Effector memory CD8-positive, alpha-beta T cell (primary cell): ENCODE data around the gene LACTBL1.
"Not testable (repeated sequence)": the region's sequence is repeated elsewhere in the genome, so short reads cannot be mapped to it uniquely, and the experiment has no call there.

Source experiments
- ATAC-seq: fragments of 150-1000 bp; cut with Tn5 transposase; replicated peaks from 2 replicates; pipeline ENCODE4 v1.10.0; 2021; ENCODE audit warnings: mild to moderate bottlenecking, moderate library complexity
- DNase-seq, 3 experiments: peaks; one replicate each; pipeline ENCODE4 v3.0.0; 2021
- H3K27ac Mint-ChIP-seq, 2 donors: one replicate each; pipeline ENCODE4 v1.8.0; 2022; ENCODE audit warnings: mild to moderate bottlenecking in 2 of 2, mixed read lengths in 2 of 2, moderate library complexity in 2 of 2
- H3K27me3 Mint-ChIP-seq, 2 donors: one replicate each; pipeline ENCODE4 v1.8.0; 2022; ENCODE audit warnings: mixed read lengths in 2 of 2
- H3K36me3 Mint-ChIP-seq: one replicate; pipeline ENCODE4 v1.8.0; 2022; ENCODE audit warnings: mild to moderate bottlenecking, moderate library complexity, mixed read lengths; ENCODE audit not compliant: insufficient read depth
- H3K4me1 Mint-ChIP-seq, 2 donors: one replicate each; pipeline ENCODE4 v1.8.0; 2022; ENCODE audit warnings: low read depth in 2 of 2, mixed read lengths in 2 of 2
- H3K4me3 Mint-ChIP-seq, 2 donors: one replicate each; pipeline ENCODE4 v1.8.0; 2022; ENCODE audit warnings: mild to moderate bottlenecking in 2 of 2, mixed read lengths in 2 of 2, moderate library complexity in 2 of 2
- H3K9me3 Mint-ChIP-seq, 2 donors: one replicate each; pipeline ENCODE4 v1.8.0; 2022; ENCODE audit warnings: mixed read lengths in 2 of 2

The LACTBL1 gene

DNA sequence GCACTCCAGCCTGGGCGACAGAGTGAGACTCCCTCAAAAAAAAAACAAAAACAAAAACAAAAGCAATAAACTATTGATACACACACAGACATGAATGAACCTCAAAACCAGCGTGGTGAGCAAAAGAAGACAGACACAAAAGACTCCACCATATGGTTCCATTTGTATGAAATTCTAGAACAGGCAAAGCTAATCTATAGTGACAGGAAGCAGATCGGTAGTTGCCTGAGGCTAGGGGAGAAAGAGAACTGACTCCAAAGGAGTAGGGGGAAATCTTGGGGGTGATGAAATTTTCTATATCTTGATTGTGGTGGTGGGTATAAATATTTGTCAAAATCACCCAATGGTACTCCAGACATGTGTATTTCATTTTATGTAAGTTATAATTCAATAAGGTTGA is 20.9 kb downstream of the LACTBL1 start:
- no peak for ATAC-seq
- Mint-ChIP-seq H3K27ac (no peak overlapping the region), H3K27me3 (peaks cover 16 to 71% of the 10 kb centered on the region in 2 donors)

DNA sequence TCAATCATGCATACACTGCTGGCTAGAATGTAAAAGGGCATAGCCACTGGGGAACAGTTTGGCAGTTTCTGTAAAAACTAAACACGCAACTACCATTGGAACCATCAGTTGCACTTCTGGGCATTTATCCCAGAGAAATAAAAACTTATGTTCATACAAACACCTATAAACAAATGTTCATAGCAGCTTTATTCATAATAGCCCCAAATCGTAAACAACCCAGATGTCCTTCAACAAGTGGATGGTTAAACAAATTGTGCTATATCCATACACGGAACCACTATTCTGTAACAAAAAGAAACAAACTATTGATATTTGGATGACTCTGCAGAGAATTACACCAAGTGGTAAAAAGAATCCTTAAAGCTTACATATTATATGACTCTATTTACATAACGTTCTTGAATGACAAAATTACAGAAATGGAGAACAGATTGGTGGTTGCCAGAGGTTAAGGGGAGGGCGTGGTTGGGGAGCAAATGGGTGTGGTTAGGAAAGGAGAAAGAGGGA is 22.8 kb downstream of the LACTBL1 start:
- ATAC-seq (no peak), DNase-seq (no peak)
- peaks cover 2% of the 10 kb centered on the region for H3K36me3 Mint-ChIP-seq
- H3K9me3 Mint-ChIP-seq, result no peaks in the 10 kb centered on the region
- no peaks in the 10 kb centered on the region for H3K4me1 Mint-ChIP-seq
- H3K27me3 Mint-ChIP-seq, result peaks cover 16 to 67% of the 10 kb centered on the region in 2 donors
- no peak overlapping the region for H3K27ac Mint-ChIP-seq
- no peak overlapping the region for H3K4me3 Mint-ChIP-seq

More for the DNA sequence above, 20.9 kb downstream of the LACTBL1 start:
- Mint-ChIP-seq H3K4me3 (no peak overlapping the region), H3K4me1 (no peaks in the 10 kb centered on the region), H3K9me3 (no peaks in the 10 kb centered on the region), H3K36me3 (no peaks in the 10 kb centered on the region)
- DNase-seq, result no peak

DNA sequence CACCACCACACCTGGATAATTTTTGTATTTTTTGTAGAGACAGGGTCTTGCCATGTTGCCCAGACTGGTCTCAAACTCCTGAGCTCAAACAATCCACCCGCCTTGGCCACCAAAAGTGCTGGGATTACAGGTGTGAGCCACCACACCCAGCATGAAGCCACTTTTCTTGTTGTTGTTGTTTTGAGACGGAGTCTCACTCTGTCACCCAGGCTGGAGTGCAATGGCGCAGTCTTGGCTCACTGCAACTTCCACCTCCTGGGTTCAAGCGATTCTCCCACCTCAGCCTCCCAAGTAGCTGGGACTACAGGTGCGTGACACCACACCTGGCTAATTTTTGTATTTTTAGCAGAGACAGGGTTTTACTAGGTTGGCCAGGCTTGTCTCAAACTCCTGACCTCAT is 27.5 kb downstream of the LACTBL1 start:
- H3K27me3 Mint-ChIP-seq, result peaks cover 32 to 59% of the 10 kb centered on the region in 2 donors
- H3K36me3 Mint-ChIP-seq, H3K4me1 Mint-ChIP-seq, H3K27ac Mint-ChIP-seq, ATAC-seq, DNase-seq, H3K4me3 Mint-ChIP-seq, H3K9me3 Mint-ChIP-seq: not testable (repeated sequence)

DNA sequence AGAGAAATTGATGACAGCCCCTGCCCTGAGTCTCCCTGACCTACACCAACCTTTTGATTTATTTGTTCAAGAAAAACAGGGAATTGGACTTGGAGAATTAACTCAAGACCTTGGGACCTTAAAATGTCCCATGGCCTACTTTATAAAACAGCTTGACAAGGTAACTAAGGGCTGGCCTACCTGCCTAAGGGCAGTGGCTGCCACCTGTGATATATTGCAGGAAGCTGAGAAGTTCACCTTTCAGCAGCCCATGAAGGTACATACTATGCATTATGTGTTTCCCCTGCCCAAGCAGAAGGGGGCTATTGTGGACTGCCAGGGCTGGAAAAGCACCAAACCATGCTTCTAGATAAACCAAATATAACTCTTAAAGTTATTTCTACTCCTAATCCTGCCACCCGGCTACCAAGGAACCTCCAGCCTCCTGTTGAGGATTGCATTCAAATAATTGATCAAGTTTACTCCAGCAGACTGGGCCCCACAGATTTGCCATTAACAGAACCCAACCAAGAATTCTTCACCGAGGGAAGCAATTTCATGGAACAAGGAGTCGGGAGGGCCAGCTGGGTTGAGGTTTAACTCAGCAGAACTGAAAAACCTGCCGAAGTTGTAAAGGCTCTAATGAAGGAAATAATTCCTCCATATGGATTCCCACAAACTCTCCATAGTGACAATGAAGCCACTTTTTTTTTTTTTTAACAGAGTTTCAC is 28.2 kb downstream of the LACTBL1 start:
- ATAC-seq (no peak), DNase-seq (no peak)
- H3K9me3 Mint-ChIP-seq, result no peaks in the 10 kb centered on the region
- peaks cover 2% of the 10 kb centered on the region for H3K36me3 Mint-ChIP-seq
- no peaks in the 10 kb centered on the region for H3K4me1 Mint-ChIP-seq
- no peak overlapping the region for H3K27ac Mint-ChIP-seq
- H3K4me3 Mint-ChIP-seq, result no peak overlapping the region
- peaks cover 32 to 55% of the 10 kb centered on the region in 2 donors for H3K27me3 Mint-ChIP-seq

DNA sequence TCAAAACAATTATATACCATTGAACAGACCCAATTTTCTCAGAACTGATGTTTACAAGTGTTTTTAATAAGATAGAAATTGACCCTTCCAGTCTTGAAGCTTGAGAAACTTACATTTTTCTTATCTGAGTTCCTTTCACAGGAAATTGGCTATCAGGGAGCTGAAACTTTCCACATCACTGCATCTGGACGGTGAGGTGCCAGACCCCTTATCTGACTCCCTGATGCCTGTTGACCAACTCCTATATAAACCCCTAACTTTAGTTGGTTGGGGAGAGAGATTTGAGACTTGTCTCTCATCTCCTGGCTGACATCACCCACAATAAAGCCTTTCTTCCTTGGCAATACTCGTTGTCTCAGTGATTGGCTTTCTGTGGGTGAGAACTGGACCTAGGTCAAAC is 31.4 kb downstream of the LACTBL1 start:
- Mint-ChIP-seq H3K9me3 (no peaks in the 10 kb centered on the region), H3K4me3 (no peak overlapping the region), H3K27me3 (peaks cover 37 to 52% of the 10 kb centered on the region in 2 donors), H3K4me1 (no peaks in the 10 kb centered on the region), H3K36me3 (peaks cover 2% of the 10 kb centered on the region), H3K27ac (no peak overlapping the region)
- ATAC-seq (no peak), DNase-seq (no peak)

DNA sequence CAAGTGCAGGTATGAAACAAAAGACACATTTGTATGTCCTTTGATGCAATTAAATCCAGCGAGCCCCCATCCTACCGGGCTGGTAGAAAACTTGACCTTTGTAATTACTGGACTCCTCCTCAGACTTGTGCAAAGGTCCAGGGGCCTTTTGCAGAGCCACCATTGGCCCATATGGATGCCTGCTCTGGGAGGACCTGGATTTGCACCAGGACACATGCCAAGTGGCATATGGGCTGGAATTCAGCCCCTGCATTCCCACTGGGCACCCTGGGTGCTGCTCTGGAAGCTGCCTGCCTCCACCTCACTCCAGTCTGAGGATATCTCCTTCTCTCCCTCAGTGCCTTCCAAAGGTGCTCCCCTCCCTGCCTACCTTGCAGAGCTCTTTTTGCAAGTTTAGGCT is 36.0 kb downstream of the LACTBL1 start:
- H3K4me1 Mint-ChIP-seq, result no peaks in the 10 kb centered on the region

DNA sequence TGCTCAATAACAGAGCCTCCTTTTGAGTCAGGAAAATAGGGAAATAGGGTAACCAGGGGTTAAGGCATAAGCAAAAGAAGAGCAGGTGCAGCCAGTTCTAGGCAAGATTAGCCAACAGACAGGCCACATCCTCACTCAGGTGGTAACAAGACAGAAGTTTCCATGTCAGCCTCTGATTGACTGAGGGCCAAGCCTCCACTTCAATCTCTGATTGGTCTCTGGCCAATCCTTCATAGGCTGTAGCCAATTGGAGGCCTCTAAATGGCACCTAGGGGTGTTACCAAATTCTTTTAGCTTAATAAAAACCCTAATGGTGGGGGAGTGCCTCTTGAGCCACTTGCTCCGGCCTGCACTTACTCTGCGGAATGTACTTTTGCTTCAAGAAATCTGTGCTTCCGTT is 37.2 kb downstream of the LACTBL1 start:
- no peaks in the 10 kb centered on the region for H3K9me3 Mint-ChIP-seq
- no peak overlapping the region for H3K4me3 Mint-ChIP-seq
- ATAC-seq (no peak), DNase-seq (no peak)
- peaks cover 20 to 28% of the 10 kb centered on the region in 2 donors for H3K27me3 Mint-ChIP-seq
- H3K36me3 Mint-ChIP-seq, result no peaks in the 10 kb centered on the region
- no peak overlapping the region for H3K27ac Mint-ChIP-seq
- H3K4me1 Mint-ChIP-seq, result no peaks in the 10 kb centered on the region

More for the DNA sequence above, 36.0 kb downstream of the LACTBL1 start:
- Mint-ChIP-seq H3K27me3 (peaks cover 23 to 33% of the 10 kb centered on the region in 2 donors), H3K27ac (no peak overlapping the region), H3K9me3 (no peaks in the 10 kb centered on the region), H3K4me3 (no peak overlapping the region), H3K36me3 (no peaks in the 10 kb centered on the region)
- DNase-seq (no peak), ATAC-seq (no peak)

DNA sequence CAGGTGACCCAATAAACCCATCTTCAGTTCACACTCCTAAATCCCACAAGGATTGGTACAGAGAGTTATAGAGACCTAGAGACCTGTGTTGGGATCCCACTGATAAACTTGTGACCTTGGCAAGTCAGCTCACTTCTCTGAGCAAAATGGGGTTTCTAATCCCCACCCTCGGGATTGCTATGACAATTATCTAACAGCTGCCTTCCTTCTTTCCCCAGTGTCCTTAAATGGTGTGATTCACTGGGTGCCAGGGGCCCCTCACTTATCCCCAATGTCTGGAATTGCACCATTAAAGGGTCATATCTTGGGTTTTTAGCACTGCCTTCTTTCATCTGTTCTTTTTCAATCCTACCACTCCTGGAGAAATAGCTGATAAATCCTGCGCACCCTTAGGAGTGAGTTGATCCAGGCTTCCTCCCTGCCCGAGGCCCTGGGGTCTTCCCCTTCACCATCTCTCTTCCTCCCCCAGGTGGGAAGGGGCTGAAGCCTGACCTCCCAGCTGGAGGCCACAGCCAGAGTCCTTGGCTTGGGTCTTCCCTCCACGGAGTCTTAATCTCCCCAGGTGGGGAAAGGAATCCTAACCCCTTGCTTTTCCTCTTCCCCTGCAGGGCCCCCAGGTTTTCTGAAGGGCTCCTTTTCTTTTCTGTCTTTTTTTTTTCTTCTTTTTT is 39.7 kb downstream of the LACTBL1 start:
- no peak overlapping the region for H3K4me3 Mint-ChIP-seq
- no peaks in the 10 kb centered on the region for H3K36me3 Mint-ChIP-seq
- no peaks in the 10 kb centered on the region for H3K9me3 Mint-ChIP-seq
- no peaks in the 10 kb centered on the region for H3K4me1 Mint-ChIP-seq
- no peak for DNase-seq
- peaks cover 36 to 44% of the 10 kb centered on the region in 2 donors for H3K27me3 Mint-ChIP-seq
- no peak for ATAC-seq
- no peak overlapping the region for H3K27ac Mint-ChIP-seq

DNA sequence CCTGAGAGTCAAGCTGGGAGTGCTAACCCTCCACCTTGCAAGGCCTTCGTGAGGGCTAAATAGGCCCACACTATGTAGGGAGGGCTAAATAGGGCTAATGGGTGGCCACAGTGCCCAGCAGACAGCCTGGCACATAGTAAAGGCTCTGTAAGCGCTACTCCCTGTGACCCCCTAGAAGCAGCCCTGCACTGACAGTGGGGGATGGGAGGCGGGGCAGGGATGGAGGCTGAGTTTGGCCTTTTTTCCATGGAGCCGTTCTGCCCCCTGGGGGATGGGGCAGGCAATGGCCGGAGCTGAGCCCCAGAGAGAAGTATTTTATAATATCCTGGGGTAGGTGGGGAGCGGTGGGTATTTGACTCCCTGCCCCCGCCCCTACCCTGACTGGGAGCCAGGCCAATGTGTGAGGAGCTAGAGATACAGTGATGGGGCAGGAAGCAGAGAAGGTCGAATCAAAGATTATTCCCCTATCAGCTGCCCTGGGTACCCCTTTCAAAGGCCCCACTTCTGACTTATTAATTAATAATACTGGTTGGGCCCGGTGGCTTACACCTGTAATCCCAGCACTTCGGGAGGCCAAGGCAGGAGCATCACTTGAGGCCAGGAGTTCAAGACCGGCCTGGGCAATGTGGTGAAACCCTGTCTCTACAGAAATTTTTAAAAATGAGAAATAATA is 42.3 kb downstream of the LACTBL1 start:
- H3K27ac Mint-ChIP-seq, result no peak overlapping the region
- no peak overlapping the region for H3K4me3 Mint-ChIP-seq
- ATAC-seq, result no peak
- peak in 2 of 3 experiments; percentile 6 to 12 for DNase-seq
- no peaks in the 10 kb centered on the region for H3K36me3 Mint-ChIP-seq
- H3K9me3 Mint-ChIP-seq, result no peaks in the 10 kb centered on the region
- peaks cover 40 to 52% of the 10 kb centered on the region in 2 donors for H3K27me3 Mint-ChIP-seq
- no peaks in the 10 kb centered on the region for H3K4me1 Mint-ChIP-seq

DNA sequence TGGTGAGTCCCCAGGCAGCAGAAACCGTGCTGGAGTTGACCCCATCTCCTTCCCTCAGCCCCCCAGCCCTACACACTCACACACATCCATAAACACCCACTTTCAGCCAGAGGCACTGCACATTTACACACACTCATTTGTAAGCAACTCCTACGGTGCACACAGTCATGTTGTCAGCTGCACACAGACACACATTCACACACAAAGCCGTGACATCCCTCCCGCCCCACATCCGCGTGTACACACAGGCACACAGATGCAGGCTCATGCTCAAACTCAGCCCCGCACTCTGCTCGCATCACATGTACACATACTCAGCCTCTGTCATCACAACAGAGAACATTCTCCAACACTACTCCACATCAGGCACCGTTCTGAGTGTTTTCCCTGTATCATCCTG is 47.6 kb downstream of the LACTBL1 start:
- H3K9me3 Mint-ChIP-seq, result no peaks in the 10 kb centered on the region
- no peaks in the 10 kb centered on the region for H3K36me3 Mint-ChIP-seq
- no peak for ATAC-seq
- no peak overlapping the region for H3K27ac Mint-ChIP-seq
- no peak overlapping the region for H3K4me3 Mint-ChIP-seq
- peaks cover 48 to 80% of the 10 kb centered on the region in 2 donors for H3K27me3 Mint-ChIP-seq
- H3K4me1 Mint-ChIP-seq, result peaks cover 0 to 2% of the 10 kb centered on the region in 2 donors
- no peak for DNase-seq

DNA sequence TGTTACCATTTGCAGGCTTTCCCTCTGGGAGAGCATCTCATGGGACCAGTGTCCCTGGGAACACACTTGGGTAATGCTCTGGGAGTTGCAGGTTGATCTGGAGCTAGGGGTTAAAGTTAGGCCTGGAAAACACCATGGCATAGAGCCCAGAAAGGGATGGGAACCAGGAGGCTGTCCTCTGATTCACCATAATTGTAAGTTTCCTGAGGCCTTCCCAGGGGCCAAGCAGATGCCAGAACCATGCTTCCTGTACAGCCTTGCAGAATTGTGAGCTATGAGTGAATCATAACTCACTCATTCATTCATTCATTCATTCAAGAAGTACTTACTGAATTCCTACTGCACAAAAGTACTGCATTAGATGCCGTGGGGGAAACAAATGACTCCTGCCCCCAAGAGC is 50.0 kb downstream of the LACTBL1 start:
- Mint-ChIP-seq H3K4me3 (no peak overlapping the region), H3K27me3 (peaks cover 28 to 64% of the 10 kb centered on the region in 2 donors), H3K4me1 (peaks cover 0 to 2% of the 10 kb centered on the region in 2 donors), H3K9me3 (no peaks in the 10 kb centered on the region), H3K36me3 (no peaks in the 10 kb centered on the region), H3K27ac (no peak overlapping the region)
- ATAC-seq, result no peak
- DNase-seq, result no peak

DNA sequence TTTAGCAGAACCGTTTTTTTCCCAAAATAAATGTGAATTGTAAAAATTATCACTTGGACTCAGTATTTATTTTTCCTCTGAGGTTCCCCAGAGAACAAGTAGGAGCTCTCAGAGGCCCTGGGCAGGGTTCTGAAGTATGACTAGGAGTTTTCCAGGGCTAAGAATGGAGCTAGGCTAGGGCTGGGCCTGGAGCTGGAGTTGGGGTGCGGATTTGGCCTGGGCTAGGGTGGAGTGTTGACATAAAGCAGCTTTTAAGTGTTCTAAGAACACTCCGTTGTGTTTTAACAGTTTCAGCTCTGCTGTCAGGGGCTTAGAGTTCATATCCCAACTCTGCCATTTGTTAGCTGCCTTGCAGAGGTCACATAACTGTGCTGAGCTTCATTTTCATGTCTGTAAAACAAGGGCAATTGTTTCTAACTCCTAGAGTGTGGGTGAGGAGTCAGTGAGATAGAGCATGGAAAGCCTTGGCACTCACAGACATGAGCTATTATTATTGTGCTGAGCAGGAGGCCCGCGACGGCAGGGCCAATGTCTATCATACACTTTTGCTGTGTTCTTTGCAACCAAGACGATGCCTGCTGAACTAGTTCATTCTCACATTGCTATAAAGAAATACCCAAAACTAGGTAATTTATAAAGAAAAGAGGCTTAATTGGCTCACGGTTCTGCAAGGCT is 51.1 kb downstream of the LACTBL1 start:
- H3K27me3 Mint-ChIP-seq, result peaks cover 32 to 64% of the 10 kb centered on the region in 2 donors
- H3K4me3 Mint-ChIP-seq, result no peak overlapping the region
- H3K4me1 Mint-ChIP-seq, result peaks cover 0 to 2% of the 10 kb centered on the region in 2 donors
- no peaks in the 10 kb centered on the region for H3K9me3 Mint-ChIP-seq
- no peaks in the 10 kb centered on the region for H3K36me3 Mint-ChIP-seq
- DNase-seq, result no peak
- no peak for ATAC-seq
- H3K27ac Mint-ChIP-seq, result peak overlapping the region in 1 of 2 donors; percentile 27

DNA sequence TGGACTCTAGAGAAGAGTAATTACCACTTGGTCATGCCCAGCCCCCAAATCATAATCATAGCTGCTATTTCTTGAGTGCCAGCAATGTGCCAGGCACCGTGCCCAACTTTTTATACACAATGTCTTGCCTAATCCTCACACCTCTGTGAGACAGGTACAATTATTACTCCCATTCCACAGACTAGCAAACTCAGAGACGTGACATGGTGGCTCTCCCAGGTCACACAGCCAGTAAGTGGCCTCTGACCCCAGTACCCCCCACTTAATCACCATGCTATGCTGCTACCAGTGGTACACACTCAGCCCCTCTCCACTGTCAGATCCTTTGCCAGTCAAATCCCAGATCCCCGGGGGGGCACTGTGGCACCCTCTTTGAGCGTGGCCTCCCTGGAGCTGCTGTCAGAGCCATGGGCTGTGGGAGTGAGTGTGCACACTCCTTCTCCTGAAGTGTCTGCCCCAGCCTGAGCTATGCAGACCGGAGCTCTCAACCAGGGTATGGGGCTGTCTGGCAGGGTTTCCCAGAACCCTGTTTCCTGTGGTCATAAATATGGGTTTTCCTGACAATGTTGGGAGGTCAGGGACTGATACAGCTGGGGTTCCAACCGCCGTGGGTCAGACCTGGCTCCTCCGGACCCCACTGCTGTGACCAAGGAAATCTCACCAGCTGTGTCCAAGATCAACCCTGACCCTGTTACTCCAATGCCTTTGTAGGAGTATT is 51.8 kb downstream of the LACTBL1 start:
- peaks cover 35 to 64% of the 10 kb centered on the region in 2 donors for H3K27me3 Mint-ChIP-seq

More for the DNA sequence above, 51.8 kb downstream of the LACTBL1 start:
- no peak overlapping the region for H3K4me3 Mint-ChIP-seq
- DNase-seq (no peak), ATAC-seq (no peak)
- H3K9me3 Mint-ChIP-seq, result no peaks in the 10 kb centered on the region
- H3K4me1 Mint-ChIP-seq, result peaks cover 0 to 2% of the 10 kb centered on the region in 2 donors
- no peaks in the 10 kb centered on the region for H3K36me3 Mint-ChIP-seq
- peak overlapping the region in 1 of 2 donors; percentile 27 for H3K27ac Mint-ChIP-seq
